K562 (cell line): Measurements from ENCODE around the gene NRDE2. TPM values are rescaled to one million over a fixed set of nuclear protein-coding genes. Genes with fewer than 3 reads are reported as not detected.

Experiments
- ATAC-seq: fragments of 200-7000 bp; cut with Tn5 transposase; 3 replicates; pipeline ENCODE4 v1.9.1; 2020; ENCODE audit warnings: moderate library complexity
- BruUV-seq: library from RNA; stranded (reverse); fragments of 400-500 nt; replicated peaks from 2 replicates; lab custom pipeline; 2021; lab: Mats Ljungman, UMichigan
- CTCF ChIA-PET: fragments of 300-600 bp; formaldehyde crosslinking; extraction: SDS; loops from one replicate; lab custom pipeline; 2021; ENCODE audit warnings: low intra/inter-chr PET ratio; lab: Yijun Ruan, JAX
- POLR2A ChIA-PET: fragments of 300-600, 350-650 bp; sonication (Branson Sonifier 250); formaldehyde crosslinking; extraction: SDS; loops from one replicate; lab custom pipeline; 2021; ENCODE audit warnings: antibody characterized with exemption, inconsistent platforms; lab: Yijun Ruan, JAX
- DNase-seq, 4 experiments: peaks; one replicate each; pipeline versions ENCODE4 v3.0.0 to v3.0.0-alpha.2; 2011 to 2018; ENCODE audit warnings: low spot score in 3 of 4, mixed read lengths in 3 of 4; ENCODE audit errors: extremely low read depth in 1 of 4
- FAIRE-seq: peaks from 2 replicates; lab custom pipeline; 2011; peaks lifted over from hg19 to GRCh38; lab: Jason Lieb, UNC
- H2AFZ ChIP-seq: 2 replicates; pipeline ENCODE4 v1.6.0; 2011; ENCODE audit warnings: low read depth, low read length, control low read depth, inconsistent platforms
- H3K27ac ChIP-seq: fragments of 200-600 bp; 3 replicates; pipeline ENCODE4 v1.8.0; 2011; ENCODE audit warnings: low read depth, mild to moderate bottlenecking, control low read depth, inconsistent platforms, low read length, moderate library complexity, mixed read lengths; ENCODE audit errors: extremely low read depth
- H3K27me3 ChIP-seq, 2 experiments: fragments of 300-600 bp in 1 of 2; 2 replicates in 1 of 2; 3 replicates in 1 of 2; pipeline versions ENCODE4 v1.6.0 to v1.8.0; 2011; ENCODE audit warnings: inconsistent platforms in 2 of 2, low read length in 2 of 2, mild to moderate bottlenecking in 1 of 2, mixed read lengths in 1 of 2, moderate library complexity in 1 of 2; ENCODE audit not compliant: control insufficient read depth in 2 of 2, insufficient read depth in 2 of 2
- H3K36me3 ChIP-seq: fragments of 300-600 bp; 3 replicates; pipeline ENCODE4 v1.8.0; 2011; ENCODE audit warnings: mild to moderate bottlenecking, low read length, inconsistent platforms; ENCODE audit not compliant: control insufficient read depth, insufficient read depth
- H3K4me1 ChIP-seq, 2 experiments: fragments of 200-600 bp in 1 of 2; replicated peaks in 1 of 2; 2 replicates in 1 of 2; 3 replicates in 1 of 2; pipeline versions ENCODE4 v1.5.1 to v1.8.0; 2011; ENCODE audit warnings: inconsistent platforms in 2 of 2, low read length in 2 of 2, mild to moderate bottlenecking in 1 of 2, mixed read lengths in 1 of 2, moderate library complexity in 1 of 2; ENCODE audit not compliant: control insufficient read depth in 2 of 2, insufficient read depth in 2 of 2
- H3K4me2 ChIP-seq: 2 replicates; pipeline ENCODE4 v1.6.1; 2011; ENCODE audit warnings: low read length, control low read depth, inconsistent platforms, mixed read lengths; ENCODE audit not compliant: insufficient read depth
- H3K4me3 ChIP-seq: fragments of 200-600 bp; sonication (generic), shearing (Covaris generic); 2 replicates; pipeline ENCODE4 v1.5.1; 2016; ENCODE audit warnings: control low read depth, inconsistent platforms
- H3K79me2 ChIP-seq: fragments of 200-600 bp; 3 replicates; pipeline ENCODE4 v1.8.0; 2011; ENCODE audit warnings: low read length, inconsistent platforms; ENCODE audit not compliant: control insufficient read depth, insufficient read depth
- H3K9ac ChIP-seq, 2 experiments: 2 replicates each; pipeline versions ENCODE4 v1.6.0 to v1.6.1; 2011; ENCODE audit warnings: low read depth in 2 of 2, low read length in 2 of 2, control low read depth in 1 of 2, inconsistent platforms in 1 of 2, mild to moderate bottlenecking in 1 of 2, mixed read lengths in 1 of 2; ENCODE audit not compliant: insufficient read depth in 1 of 2
- H3K9me1 ChIP-seq: one replicate; pipeline ENCODE4 v1.6.0; 2011; ENCODE audit warnings: inconsistent platforms, mild to moderate bottlenecking, low read length, moderate library complexity; ENCODE audit not compliant: control insufficient read depth, insufficient read depth
- H3K9me3 ChIP-seq: replicated peaks from 2 replicates; pipeline ENCODE4 v1.5.1; 2011; ENCODE audit warnings: low read depth, low read length, inconsistent platforms; ENCODE audit not compliant: control insufficient read depth, insufficient read depth
- H4K20me1 ChIP-seq: replicated peaks from 2 replicates; pipeline ENCODE4 v1.6.1; 2011; ENCODE audit warnings: low read length, inconsistent platforms, mixed read lengths; ENCODE audit not compliant: control insufficient read depth, insufficient read depth
- E2F3 ChIP-seq: fragments of 250-450 bp; sonication (Bioruptor Pico); IDR thresholded peaks from 2 replicates; pipeline ENCODE4 v1.4.0; 2020; ENCODE audit warnings: mild to moderate bottlenecking
- GATAD2A ChIP-seq: fragments of 450-650 bp; IDR thresholded peaks from 2 replicates; pipeline ENCODE4 v1.6.1; 2017
- RFX7 ChIP-seq: fragments of 250-450 bp; sonication (Bioruptor Pico); IDR thresholded peaks from 2 replicates; pipeline ENCODE4 v1.5.1; 2021; ENCODE audit warnings: mild to moderate bottlenecking
- SIRT6 ChIP-seq: IDR thresholded peaks from one replicate; pipeline ENCODE4 v1.6.1; 2012; ENCODE audit warnings: low read depth, mild to moderate bottlenecking, control low read depth, inconsistent platforms, low read length, moderate library complexity
- SMARCC2 ChIP-seq: fragments of 450-650 bp; IDR thresholded peaks from 2 replicates; pipeline ENCODE4 v1.6.1; 2017; ENCODE audit warnings: antibody characterized with exemption, moderate library complexity, mild to moderate bottlenecking, low read depth
- TRIM28 ChIP-seq: fragments of 450-650 bp; IDR thresholded peaks from 2 replicates; pipeline ENCODE4 v1.6.1; 2017
- ZNF354B ChIP-seq: fragments of 250-450 bp; sonication (Bioruptor Pico); IDR thresholded peaks from 2 replicates; pipeline ENCODE4 v1.4.0; 2020
- WGBS: fragments of 100-300 bp; shearing (Covaris generic); methylation state at CpG from one replicate; pipeline ENCODE4 v1.1.6; 2016; ENCODE audit warnings: low coverage, mixed read lengths; ENCODE audit not compliant: insufficient coverage; ENCODE audit errors: missing lambda C conversion rate; 5-methylcytosine and 5-hydroxymethylcytosine counted together
- in situ Hi-C: fragments of 300-500 bp; cut with MboI; formaldehyde crosslinking; loops from 4 replicates; pipeline ENCODE4 v1.15.0; 2018; ENCODE audit warnings: inconsistent platforms, mixed read lengths
- intact Hi-C: fragments of 100-400 bp; cut with micrococcal nuclease; formaldehyde crosslinking; loops from 2 replicates; pipeline ENCODE4 v1.14.2; 2022
- polyA plus RNA-seq, 8 experiments: library from polyadenylated mRNA; depleted of rRNA in 4 of 8; stranded (reverse) in 5 of 8; unstranded in 3 of 8; fragments of >200 nt; fragmentation: Nextera tagmentation in 2 of 8; fragmentation: Illumina TruSeq in 1 of 8; extraction: Ambion mirVana in 2 of 8; extraction: Trizol in 1 of 8; gene quantifications; 2 replicates each; pipeline versions ENCODE4 v1.2.1 to v1.2.3, GENCODE V29; 2011 to 2014; ENCODE audit warnings: inconsistent platforms in 1 of 8, missing spikeins in 1 of 8
- total RNA-seq, 7 experiments: library from RNA; depleted of rRNA in 6 of 7; stranded (reverse); fragments of >200 nt in 6 of 7; fragmentation: Illumina TruSeq in 2 of 7; extraction: Trizol in 2 of 7; gene quantifications; 2 replicates each; pipeline versions ENCODE4 v1.2.1 to v1.2.3, GENCODE V29; 2011 to 2021; ENCODE audit warnings: low replicate concordance in 1 of 7
- TF ChIP-seq, protein P1 (sequence below): fragments of 450-650 bp; IDR thresholded peaks from 2 replicates; pipeline ENCODE4 v1.6.1; 2016; ENCODE audit warnings: mild to moderate bottlenecking, moderate library complexity
- TF ChIP-seq, protein P2 (sequence below): IDR thresholded peaks from 3 replicates; pipeline ENCODE4 v1.6.1; 2011; ENCODE audit warnings: borderline replicate concordance, mild to moderate bottlenecking, moderate library complexity; ENCODE audit not compliant: insufficient read length; ENCODE audit errors: extremely low read depth

Gene NRDE2
- total and polyA plus RNA-seq, 9 of the 15 experiments (the other 6 are each of a cell fraction or from before 2014, with no cell fraction given), result 3.3 to 15.0 (median 8.4) TPM

DNA sequence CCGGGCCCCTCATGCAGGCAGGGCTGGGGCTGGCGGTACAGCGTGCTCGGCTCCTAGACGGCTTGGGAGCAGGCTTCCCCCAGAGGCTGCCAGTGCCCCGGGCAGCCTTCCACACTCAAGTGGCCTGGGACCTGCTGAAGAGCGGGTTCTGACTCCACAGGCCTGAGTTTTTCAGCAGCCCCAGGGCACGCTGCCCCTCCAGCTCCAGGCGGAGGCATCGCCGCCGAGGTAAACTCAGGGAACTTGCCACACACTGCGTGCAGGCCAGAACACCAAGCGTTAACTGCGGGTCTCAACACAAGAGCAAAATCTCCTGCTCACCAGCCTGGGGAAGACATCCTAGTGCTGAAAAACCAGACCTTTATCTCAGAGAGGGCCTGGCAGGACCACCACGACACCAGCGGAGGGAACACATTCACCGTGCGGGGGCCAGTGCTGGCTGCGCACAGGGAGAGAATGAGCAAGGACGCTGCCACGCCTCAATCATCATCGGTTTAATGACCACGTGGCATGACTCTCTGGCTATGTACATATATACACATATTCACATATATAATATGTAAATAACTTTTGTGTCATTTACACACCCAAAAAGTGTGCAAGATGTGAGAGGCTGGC is 54.1 kb downstream of the NRDE2 start:
- no peaks in the 10 kb centered on the region for H3K9me3 ChIP-seq
- POLR2A ChIA-PET, result interaction anchor here (0.9 to 1.3 kb wide), 3 partner anchors 9 to 21 kb away, joined by 3 to 10 read pairs (median 4); partner anchors contain the start of gene PSMC1

More for the DNA sequence above, 54.1 kb downstream of the NRDE2 start:
- no peaks in the 10 kb centered on the region for H3K27me3 ChIP-seq
- no peak for FAIRE-seq
- in situ Hi-C loops, result no loop called here
- H4K20me1 ChIP-seq, result no peaks in the 10 kb centered on the region
- H3K4me2 ChIP-seq, result no peak overlapping the region
- no peaks in the 10 kb centered on the region for H3K79me2 ChIP-seq
- CTCF ChIA-PET, result no interaction called here
- no peaks in the 10 kb centered on the region for H3K9me1 ChIP-seq
- no peak overlapping the region for H3K9ac ChIP-seq
- H3K36me3 ChIP-seq, result peaks cover 25% of the 10 kb centered on the region; the same call in 2 of the 3 replicates
- no peak overlapping the region for H2AFZ ChIP-seq
- peaks cover 0 to 4% of the 10 kb centered on the region in 2 experiments; a peak in 2 of 5 replicates for H3K4me1 ChIP-seq
- BruUV-seq, result no TSS peak
- DNase-seq, result no peak
- 84% methylated on average over 17 of the region's 24 CpGs for WGBS
- intact Hi-C loops, result no loop called here
- no peak overlapping the region for H3K4me3 ChIP-seq
- no peak for ATAC-seq
- no peak overlapping the region for H3K27ac ChIP-seq
- TF ChIP-seq, protein P1, sequence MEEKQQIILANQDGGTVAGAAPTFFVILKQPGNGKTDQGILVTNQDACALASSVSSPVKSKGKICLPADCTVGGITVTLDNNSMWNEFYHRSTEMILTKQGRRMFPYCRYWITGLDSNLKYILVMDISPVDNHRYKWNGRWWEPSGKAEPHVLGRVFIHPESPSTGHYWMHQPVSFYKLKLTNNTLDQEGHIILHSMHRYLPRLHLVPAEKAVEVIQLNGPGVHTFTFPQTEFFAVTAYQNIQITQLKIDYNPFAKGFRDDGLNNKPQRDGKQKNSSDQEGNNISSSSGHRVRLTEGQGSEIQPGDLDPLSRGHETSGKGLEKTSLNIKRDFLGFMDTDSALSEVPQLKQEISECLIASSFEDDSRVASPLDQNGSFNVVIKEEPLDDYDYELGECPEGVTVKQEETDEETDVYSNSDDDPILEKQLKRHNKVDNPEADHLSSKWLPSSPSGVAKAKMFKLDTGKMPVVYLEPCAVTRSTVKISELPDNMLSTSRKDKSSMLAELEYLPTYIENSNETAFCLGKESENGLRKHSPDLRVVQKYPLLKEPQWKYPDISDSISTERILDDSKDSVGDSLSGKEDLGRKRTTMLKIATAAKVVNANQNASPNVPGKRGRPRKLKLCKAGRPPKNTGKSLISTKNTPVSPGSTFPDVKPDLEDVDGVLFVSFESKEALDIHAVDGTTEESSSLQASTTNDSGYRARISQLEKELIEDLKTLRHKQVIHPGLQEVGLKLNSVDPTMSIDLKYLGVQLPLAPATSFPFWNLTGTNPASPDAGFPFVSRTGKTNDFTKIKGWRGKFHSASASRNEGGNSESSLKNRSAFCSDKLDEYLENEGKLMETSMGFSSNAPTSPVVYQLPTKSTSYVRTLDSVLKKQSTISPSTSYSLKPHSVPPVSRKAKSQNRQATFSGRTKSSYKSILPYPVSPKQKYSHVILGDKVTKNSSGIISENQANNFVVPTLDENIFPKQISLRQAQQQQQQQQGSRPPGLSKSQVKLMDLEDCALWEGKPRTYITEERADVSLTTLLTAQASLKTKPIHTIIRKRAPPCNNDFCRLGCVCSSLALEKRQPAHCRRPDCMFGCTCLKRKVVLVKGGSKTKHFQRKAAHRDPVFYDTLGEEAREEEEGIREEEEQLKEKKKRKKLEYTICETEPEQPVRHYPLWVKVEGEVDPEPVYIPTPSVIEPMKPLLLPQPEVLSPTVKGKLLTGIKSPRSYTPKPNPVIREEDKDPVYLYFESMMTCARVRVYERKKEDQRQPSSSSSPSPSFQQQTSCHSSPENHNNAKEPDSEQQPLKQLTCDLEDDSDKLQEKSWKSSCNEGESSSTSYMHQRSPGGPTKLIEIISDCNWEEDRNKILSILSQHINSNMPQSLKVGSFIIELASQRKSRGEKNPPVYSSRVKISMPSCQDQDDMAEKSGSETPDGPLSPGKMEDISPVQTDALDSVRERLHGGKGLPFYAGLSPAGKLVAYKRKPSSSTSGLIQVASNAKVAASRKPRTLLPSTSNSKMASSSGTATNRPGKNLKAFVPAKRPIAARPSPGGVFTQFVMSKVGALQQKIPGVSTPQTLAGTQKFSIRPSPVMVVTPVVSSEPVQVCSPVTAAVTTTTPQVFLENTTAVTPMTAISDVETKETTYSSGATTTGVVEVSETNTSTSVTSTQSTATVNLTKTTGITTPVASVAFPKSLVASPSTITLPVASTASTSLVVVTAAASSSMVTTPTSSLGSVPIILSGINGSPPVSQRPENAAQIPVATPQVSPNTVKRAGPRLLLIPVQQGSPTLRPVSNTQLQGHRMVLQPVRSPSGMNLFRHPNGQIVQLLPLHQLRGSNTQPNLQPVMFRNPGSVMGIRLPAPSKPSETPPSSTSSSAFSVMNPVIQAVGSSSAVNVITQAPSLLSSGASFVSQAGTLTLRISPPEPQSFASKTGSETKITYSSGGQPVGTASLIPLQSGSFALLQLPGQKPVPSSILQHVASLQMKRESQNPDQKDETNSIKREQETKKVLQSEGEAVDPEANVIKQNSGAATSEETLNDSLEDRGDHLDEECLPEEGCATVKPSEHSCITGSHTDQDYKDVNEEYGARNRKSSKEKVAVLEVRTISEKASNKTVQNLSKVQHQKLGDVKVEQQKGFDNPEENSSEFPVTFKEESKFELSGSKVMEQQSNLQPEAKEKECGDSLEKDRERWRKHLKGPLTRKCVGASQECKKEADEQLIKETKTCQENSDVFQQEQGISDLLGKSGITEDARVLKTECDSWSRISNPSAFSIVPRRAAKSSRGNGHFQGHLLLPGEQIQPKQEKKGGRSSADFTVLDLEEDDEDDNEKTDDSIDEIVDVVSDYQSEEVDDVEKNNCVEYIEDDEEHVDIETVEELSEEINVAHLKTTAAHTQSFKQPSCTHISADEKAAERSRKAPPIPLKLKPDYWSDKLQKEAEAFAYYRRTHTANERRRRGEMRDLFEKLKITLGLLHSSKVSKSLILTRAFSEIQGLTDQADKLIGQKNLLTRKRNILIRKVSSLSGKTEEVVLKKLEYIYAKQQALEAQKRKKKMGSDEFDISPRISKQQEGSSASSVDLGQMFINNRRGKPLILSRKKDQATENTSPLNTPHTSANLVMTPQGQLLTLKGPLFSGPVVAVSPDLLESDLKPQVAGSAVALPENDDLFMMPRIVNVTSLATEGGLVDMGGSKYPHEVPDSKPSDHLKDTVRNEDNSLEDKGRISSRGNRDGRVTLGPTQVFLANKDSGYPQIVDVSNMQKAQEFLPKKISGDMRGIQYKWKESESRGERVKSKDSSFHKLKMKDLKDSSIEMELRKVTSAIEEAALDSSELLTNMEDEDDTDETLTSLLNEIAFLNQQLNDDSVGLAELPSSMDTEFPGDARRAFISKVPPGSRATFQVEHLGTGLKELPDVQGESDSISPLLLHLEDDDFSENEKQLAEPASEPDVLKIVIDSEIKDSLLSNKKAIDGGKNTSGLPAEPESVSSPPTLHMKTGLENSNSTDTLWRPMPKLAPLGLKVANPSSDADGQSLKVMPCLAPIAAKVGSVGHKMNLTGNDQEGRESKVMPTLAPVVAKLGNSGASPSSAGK, result no peak
- TF ChIP-seq, protein P2, sequence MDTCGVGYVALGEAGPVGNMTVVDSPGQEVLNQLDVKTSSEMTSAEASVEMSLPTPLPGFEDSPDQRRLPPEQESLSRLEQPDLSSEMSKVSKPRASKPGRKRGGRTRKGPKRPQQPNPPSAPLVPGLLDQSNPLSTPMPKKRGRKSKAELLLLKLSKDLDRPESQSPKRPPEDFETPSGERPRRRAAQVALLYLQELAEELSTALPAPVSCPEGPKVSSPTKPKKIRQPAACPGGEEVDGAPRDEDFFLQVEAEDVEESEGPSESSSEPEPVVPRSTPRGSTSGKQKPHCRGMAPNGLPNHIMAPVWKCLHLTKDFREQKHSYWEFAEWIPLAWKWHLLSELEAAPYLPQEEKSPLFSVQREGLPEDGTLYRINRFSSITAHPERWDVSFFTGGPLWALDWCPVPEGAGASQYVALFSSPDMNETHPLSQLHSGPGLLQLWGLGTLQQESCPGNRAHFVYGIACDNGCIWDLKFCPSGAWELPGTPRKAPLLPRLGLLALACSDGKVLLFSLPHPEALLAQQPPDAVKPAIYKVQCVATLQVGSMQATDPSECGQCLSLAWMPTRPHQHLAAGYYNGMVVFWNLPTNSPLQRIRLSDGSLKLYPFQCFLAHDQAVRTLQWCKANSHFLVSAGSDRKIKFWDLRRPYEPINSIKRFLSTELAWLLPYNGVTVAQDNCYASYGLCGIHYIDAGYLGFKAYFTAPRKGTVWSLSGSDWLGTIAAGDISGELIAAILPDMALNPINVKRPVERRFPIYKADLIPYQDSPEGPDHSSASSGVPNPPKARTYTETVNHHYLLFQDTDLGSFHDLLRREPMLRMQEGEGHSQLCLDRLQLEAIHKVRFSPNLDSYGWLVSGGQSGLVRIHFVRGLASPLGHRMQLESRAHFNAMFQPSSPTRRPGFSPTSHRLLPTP, result no peak
- no peak for TF ChIP-seq SMARCC2
- TF ChIP-seq E2F3, result no peak
- TF ChIP-seq ZNF354B (CRISPR knock-in tag), result no peak
- TF ChIP-seq RFX7 (CRISPR knock-in tag), result no peak
- TF ChIP-seq GATAD2A, result no peak
- TF ChIP-seq SIRT6, result no peak
- TF ChIP-seq TRIM28, result no peak
- TF ChIP-seq, all 486 proteins: peak for 0
